Posterior vena cava (tissue), 2 donors: ENCODE measurements around the gene TUBGCP5. TPM values are rescaled to one million over a fixed set of nuclear protein-coding genes. Genes with fewer than 3 reads are reported as not detected.
"Not testable (repeated sequence)": the region's sequence is repeated elsewhere in the genome, so short reads cannot be mapped to it uniquely, and the experiment has no call there.

Experiments used
- DNase-seq: peaks from one replicate; pipeline ENCODE4 v3.0.0-alpha.2; 2020; ENCODE audit warnings: low spot score
- intact Hi-C, 2 donors: fragments of 100-400 bp; cut with DNase I; formaldehyde crosslinking; loops; one replicate each; pipeline versions ENCODE4 v1.14.1 to v1.14.2; 2022 to 2023
- total RNA-seq, 2 donors: library from RNA; stranded (reverse); fragmentation: NEBNext Ultra II Directional; extraction: Animal tissue kit (Norgen Biotek cat#: 25700); gene quantifications; one replicate each; pipeline ENCODE4 v1.2.1, GENCODE V29; 2021
- donor health status: DM: yes; HTN: yes; CAD: no.
- donor health status: DM: yes; HTN: yes; CAD: no.

TUBGCP5 gene
- total RNA-seq, 2 donors from 2014 or later, result 13.6 to 16.6 TPM

GRCh38 chr15:23048572-23049282 is 9.4 kb upstream of the TUBGCP5 start:
- intact Hi-C loops, result not testable (repeated sequence)
- peak; percentile 83 for DNase-seq

GRCh38 chr15:23043987-23044386 is 4.6 kb upstream of the TUBGCP5 start:
- DNase-seq, intact Hi-C loops: not testable (repeated sequence)

DNA sequence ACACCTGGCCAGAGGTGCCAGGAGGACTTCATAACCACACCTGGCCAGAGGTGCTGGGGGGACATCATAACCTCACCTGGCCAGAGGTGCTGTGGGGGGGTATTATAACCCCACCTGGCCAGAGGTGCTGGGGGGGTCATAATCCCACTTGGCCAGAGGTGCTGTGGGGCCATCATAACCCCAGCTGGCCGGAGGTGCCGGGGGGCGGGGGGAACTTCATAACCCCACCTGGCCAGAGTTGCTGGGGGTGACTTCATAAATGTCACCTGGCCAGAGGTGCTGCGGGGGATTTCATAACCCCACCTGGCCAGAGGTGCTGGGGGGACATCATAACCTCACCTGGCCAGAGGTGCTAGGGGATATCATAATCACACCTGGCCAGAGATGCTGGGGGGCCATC is 4.2 kb upstream of the TUBGCP5 start:
- intact Hi-C loops, result not testable (repeated sequence)

DNA sequence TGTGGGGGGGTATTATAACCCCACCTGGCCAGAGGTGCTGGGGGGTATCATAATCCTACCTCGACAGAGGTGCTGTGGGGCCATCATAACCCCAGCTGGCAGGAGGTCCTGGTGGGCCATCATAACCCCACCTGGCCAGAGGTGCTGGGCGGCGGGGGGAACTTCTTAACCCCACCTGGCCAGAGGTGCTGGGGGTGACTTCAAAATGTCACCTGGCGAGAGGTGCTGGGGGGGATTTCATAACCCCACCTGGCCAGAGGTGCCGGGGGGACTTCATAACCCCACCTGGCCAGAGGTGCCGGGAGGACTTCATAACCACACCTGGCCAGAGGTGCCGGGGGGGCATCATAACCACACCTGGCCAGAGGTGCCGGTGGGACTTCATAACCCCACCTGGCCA is 2.4 kb upstream of the TUBGCP5 start:
- DNase-seq, intact Hi-C loops: not testable (repeated sequence)

More for the DNA sequence above, 4.2 kb upstream of the TUBGCP5 start:
- DNase-seq, result not testable (repeated sequence)

- no peak for DNase-seq
These were observed 530 bp upstream of the TUBGCP5 start for GRCh38 chr15:23039917-23040281.

GRCh38 chr15:23038726-23039142 is 635 bp downstream of the TUBGCP5 start:
- DNase-seq, result no peak
- intact Hi-C loops, result no loop called here

More at GRCh38 chr15:23039917-23040281, 530 bp upstream of the TUBGCP5 start:
- intact Hi-C loops, result no loop called here

- intact Hi-C loops, result no loop called here
- no peak for DNase-seq
These were observed 3.3 kb downstream of the TUBGCP5 start for GRCh38 chr15:23035964-23036566.

- DNase-seq, result no peak
- intact Hi-C loops, result no loop called here
These were observed 5.4 kb downstream of the TUBGCP5 start for GRCh38 chr15:23033979-23034378.

- intact Hi-C loops, result no loop called here
- no peak for DNase-seq
These were observed 13.2 kb downstream of the TUBGCP5 start for GRCh38 chr15:23026218-23026617.

DNA sequence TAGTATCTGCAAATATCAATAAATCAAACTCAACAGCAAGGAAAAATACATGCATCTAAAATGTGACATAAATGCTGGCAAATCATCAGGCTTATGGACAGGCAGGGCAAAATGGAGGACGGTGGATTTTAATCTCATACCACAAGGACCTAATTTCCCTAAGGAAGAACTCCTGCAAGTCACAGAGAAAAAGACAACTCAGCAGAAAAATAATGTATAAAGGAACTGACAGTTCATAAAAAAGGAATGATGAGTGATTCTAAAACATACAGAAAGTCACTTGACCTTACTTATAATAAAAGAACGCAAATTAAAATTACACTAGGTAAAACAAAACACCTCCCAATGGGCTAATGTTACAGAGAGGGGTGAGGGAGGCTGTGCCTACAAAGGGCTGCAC is 17.2 kb downstream of the TUBGCP5 start:
- no peak for DNase-seq
- intact Hi-C loops, result no loop called here

DNA sequence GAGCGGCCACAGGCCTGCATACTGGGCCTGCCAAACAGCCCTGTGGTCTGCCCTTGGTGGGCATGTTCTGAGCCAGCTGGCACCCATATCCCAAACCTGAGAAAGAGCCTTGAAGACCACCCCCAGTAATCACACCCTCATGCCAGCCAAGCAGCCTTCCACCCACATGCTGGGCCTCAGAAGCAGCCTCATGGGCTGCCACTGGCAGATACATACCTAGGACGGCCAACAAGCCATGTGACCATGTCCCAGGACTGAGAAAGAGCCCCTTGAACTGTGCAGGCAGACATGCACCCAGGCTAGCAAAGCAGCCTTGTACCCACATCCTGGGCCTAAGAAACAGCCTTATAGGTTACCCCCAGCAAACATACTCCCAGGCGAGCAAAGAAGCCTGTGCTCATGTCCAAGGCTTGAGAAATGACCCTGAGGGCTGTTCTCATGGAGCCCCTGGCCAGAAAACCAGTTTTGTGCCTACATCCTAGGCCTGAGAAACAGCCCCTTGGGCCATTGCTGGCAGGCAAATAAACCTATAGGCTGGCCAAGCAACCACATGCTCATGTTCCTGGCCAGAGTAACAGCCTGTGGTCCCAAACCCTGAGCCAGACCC is 24.9 kb downstream of the TUBGCP5 start:
- no peak for DNase-seq
- intact Hi-C loops, result no loop called here

DNA sequence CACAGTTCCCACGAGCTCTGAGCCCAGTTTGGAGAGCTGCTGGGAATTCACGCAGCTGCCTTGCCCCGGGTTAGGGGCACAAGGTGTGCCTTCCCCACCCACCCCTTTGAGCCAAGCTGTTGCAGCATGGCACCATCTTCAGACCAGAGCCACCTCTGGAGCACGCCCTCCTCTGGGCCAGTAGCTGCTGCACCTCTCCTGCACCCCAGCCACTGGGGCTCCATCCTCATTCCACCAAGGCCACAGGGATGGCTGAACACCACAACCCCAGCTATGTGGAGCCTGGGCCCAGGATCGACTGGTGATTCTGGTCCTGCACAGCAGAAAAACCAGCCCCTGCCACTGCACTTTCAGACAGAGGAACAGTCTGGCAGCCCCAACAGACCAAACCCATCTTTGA is 25.7 kb downstream of the TUBGCP5 start:
- no peak for DNase-seq
- intact Hi-C loops, result no loop called here

DNA sequence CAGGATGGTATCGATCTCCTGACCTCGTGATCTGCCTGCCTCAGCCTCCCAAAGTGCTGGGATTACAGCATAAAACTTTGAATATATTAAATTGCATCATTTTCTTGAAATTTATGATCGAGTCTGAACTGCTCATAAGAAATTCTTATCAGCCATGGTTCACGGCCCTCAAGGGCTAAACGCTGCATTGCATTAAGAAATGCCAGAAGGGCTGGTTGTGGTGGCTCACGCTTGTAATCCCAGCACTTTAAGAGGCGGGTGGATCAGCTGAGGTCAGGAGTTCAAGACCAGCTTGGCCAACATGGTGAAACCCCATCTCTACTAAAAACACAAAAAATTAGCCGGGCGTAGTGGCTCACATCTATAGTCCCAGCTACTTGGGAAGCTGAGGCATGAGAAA is 26.8 kb downstream of the TUBGCP5 start:
- DNase-seq, intact Hi-C loops: not testable (repeated sequence)

- intact Hi-C loops, result no loop called here
- DNase-seq, result no peak
These were observed 35.6 kb downstream of the TUBGCP5 start for GRCh38 chr15:23003736-23004135.

DNA sequence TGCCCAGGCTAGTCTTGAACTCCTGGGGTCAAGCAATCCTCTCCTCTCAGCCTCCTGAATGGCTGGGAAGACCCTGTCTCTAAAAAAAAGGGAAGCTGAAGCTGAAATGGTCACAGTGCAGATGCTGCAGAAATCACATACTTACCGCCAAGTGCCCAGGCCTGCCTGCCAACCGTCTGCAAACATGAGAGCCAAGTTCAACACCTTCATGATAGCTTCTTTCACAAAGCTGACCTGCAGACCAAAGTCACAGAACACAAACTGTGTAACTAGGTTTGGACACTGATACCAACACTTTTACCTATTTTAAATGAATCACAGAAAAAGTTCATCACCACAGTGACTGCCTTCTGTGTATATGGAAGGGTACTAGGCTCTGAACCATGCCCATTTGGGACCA is 36.4 kb downstream of the TUBGCP5 start:
- intact Hi-C loops, result no loop called here
- no peak for DNase-seq

DNA sequence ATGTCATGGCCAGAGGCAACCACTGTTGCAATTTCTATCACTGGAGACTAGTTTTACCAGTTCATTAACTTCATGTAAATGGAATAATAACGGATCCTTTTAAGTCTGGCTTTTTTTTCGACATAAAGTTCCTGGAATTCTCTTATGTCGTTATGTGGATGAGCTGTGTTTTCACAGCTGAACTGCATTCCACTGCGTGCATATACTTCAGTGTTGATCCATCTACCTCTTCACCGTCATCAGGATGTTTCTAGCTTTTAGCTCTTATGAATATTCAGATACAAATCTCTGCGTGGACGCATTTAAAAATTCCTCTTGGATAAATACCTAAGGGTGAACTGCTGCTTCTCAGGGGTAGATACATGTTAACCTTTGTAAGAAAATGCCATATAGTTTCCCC is 43.6 kb downstream of the TUBGCP5 start:
- DNase-seq, result no peak
- intact Hi-C loops, result no loop called here

- intact Hi-C loops, result no loop called here
- no peak for DNase-seq
These were observed 47.4 kb downstream of the TUBGCP5 start for GRCh38 chr15:22992024-22992326.

DNA sequence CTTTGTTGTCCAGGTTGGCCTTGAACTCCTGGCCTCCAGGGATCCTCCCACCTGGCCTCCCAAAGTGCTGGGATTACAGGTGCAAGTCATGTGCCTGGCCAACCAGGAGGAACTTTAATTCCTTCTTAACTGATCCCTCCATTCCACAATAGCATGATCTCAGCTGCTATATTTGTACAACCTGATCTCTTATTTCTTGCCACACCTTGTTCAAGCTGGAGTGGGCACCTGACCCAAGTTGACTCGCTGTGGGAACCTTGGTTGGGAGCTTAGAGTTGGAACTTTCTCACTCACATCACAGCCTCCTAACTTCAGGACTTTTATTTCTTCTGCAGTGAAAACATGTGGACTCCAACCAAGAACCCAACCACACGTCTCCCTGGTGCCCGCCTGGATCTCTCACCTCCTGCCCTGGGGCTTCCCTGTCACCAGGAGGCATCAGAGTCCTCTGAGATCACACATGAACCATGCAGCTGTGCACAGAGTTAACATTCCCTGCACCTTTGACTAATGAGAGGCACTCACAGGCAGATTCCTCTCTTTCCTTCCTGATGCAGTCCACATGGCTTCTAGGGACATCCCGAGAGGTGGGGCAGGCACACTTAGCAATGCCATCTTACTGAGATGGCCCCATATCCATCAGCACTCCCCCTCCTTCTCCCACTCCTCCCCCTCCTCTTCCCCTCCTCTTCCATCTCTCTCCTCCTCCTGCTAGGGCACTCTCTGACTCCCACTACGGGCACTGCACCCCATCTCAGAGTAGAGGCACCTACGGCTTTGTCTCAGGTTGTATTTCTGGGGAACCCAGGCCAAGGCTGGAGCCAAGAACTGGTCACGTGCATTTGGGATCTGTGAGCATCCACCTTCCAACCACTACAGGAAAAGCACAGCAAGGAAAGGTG is 49.5 kb downstream of the TUBGCP5 start:
- intact Hi-C loops, result no loop called here
- DNase-seq, result no peak

- intact Hi-C loops, result no loop called here
- DNase-seq, result no peak
These were observed 50.6 kb downstream of the TUBGCP5 start for GRCh38 chr15:22988811-22989210.

GRCh38 chr15:22981931-22982330 is 57.4 kb downstream of the TUBGCP5 start:
- peak; percentile 24 for DNase-seq
- intact Hi-C loops, result not testable (repeated sequence)
